Measurements from ENCODE around the gene CST7. TPM values are rescaled to one million over a fixed set of nuclear protein-coding genes. Genes with fewer than 3 reads are reported as not detected.

The CST7 gene
- total RNA-seq, 1 experiment from 2014 or later: not detected

- in situ Hi-C loops (cut with HindIII; ENCODE audit: low pct_unique_long_range_greater_than_20kb, low sequenced_read_pairs): no loop called here
Observed at GRCh38 chr20:25007491-25008305, 58.6 kb downstream of the CST7 start.

GRCh38 chr20:25008388-25009217 is 59.5 kb downstream of the CST7 start:
- in situ Hi-C loops (cut with HindIII; ENCODE audit: low pct_unique_long_range_greater_than_20kb, low sequenced_read_pairs): no loop called here

More at GRCh38 chr20:25007491-25008305, 58.6 kb downstream of the CST7 start:
- DNase-seq (ENCODE audit: low read depth): no peak

More at GRCh38 chr20:25008388-25009217, 59.5 kb downstream of the CST7 start:
- no peak for DNase-seq (ENCODE audit: low read depth)

Other genes with a start within 250 kb of the CST7 start
- gene APMAP, start 43.5 kb downstream of the CST7 start, total RNA-seq (2014; rRNA removed; shearing (Covaris generic); ENCODE audit: low replicate concordance): 130 and 132 TPM in 2 replicates
- gene ACSS1, start 108.9 kb downstream of the CST7 start, total RNA-seq (2014; rRNA removed; shearing (Covaris generic); ENCODE audit: low replicate concordance): 17.6 and 18.0 TPM in 2 replicates
- not detected in 2 replicates for gene VSX1, start 132.9 kb downstream of the CST7 start, total RNA-seq (2014; rRNA removed; shearing (Covaris generic); ENCODE audit: low replicate concordance)
- gene ENTPD6, start 246.4 kb downstream of the CST7 start, total RNA-seq (2014; rRNA removed; shearing (Covaris generic); ENCODE audit: low replicate concordance): 88.4 and 122 TPM in 2 replicates

All from Caki2 (cell line).